Hindlimb muscle (tissue), 1 donor: ENCODE data around the gene EFCAB8. TPM values are rescaled to one million over a fixed set of nuclear protein-coding genes. Genes with fewer than 3 reads are reported as not detected.

Experiments used
- DNase-seq: peaks from one replicate; pipeline ENCODE4 v3.0.0-alpha.2; 2013
- polyA plus RNA-seq: library from polyadenylated mRNA; unstranded; fragments of 120-200 nt; gene quantifications from one replicate; pipeline ENCODE4 v1.2.1, GENCODE V29; 2013; ENCODE audit not compliant: insufficient read length

The EFCAB8 gene
- polyA plus RNA-seq, 1 donor = 0.15 TPM

GRCh38 chr20:32988008-32988407 is 129.3 kb downstream of the EFCAB8 start:
- DNase-seq = no peak

DNA sequence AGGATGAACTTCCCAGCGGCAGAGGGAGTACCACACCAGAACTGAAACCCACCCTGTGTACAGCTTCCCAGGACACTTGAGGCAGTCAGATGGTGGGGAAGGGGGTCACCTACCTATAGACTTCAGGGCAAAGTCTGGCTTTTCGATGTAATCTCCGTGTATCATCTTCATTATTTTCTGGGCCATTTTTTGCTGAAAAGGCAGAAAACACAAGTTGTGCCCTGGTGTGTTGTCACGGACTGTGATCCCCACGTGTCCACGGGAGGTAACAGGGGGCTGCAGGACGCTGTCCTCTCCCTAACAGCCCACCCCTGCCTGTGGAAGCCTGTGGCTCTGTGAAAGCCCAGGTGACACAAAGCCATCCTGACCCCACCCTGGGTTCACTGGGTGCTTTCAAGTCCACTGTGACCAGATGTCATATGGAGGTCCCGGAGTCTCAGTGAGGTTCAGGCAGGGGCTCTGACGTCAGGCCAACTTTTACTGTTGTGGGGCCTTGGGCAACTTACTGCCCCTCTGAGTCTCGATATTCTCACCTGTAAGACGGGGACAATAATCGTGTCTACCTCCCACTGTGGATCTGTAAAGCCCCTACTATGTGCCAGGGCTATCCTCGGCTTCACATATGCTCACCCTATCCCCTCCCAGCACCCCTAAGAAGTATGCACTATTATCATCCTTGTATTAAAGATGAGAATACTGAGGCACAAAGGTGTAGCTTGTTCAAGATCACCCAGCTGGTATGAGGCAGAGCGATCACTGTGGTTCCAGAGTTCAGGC is 131.0 kb downstream of the EFCAB8 start:
- no peak for DNase-seq

DNA sequence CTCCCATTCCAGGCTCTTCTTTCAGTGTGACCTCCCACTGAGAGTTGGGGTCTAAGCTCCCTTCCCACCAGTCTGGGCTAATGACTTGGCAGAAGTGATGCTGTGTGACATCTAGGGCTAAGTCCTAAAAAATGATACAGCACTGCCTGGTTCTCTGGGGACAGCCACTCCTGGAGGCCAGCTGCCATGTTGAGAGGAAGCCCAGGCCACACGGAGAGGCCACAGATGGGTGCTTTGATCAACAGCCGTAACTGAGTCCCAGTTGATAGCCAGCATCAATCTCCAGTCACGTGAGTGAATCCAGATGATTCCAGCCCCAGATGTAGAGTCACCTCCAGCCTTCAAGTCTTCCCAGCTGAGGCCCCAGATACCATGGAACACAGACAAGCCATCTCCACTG is 131.7 kb downstream of the EFCAB8 start:
- no peak for DNase-seq

DNA sequence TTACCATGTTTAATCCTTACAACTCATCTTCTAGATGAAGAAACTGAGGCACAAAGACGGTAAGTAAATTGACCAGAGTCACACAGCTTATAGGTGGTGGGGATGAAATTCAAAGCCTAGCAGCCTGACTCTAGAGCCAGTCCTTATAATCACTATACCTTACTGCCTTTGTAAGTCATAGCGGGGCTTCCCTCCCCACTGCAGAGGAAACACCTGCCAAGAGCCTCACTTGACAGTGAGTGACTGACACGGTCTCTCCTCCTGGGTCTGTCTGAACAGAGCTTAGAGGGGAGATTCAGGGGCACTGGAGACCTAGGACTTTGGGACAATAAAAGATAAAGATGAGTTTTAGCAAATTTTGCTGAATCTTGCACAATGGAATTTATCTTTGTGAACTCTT is 132.7 kb downstream of the EFCAB8 start:
- DNase-seq = no peak

DNA sequence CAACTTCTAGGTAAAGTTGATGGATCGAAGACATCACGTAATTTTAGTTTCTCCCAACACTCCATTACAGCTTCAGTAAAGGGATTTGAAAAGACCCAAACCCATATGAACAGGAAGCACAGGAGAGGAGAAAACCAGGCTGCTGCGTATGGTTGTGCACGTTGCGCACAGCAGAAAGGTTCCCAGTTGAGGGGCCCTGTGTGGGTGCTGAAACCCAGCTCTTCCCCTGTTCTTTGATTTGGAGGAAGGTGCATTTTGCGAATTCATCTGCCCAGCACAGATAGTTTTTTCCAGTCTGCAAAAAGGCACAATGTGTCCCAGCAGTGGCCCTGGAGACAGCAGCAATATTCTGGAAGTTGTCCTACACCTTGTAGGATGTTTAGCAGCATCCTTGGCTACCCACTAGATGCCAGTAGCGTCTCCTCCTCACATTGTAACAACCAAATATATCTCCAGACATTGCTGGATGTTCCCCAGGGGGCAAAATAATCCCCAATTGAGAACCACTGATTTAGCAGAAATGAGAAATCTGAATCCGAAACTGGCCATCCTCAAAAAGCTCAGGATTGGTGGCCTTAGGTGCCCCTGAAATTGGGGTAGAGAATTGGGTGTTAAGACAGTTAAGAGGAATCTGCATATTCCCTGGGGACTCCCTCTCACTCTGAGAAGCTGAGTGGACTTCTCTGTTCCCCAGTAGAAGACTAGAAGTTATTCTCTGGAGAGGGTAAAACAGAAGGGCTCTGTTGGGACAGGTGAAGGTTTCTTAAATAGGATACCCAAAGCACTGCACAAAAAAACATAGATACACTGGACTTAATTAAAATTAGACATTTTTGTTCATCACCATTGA is 133.3 kb downstream of the EFCAB8 start:
- DNase-seq = no peak

DNA sequence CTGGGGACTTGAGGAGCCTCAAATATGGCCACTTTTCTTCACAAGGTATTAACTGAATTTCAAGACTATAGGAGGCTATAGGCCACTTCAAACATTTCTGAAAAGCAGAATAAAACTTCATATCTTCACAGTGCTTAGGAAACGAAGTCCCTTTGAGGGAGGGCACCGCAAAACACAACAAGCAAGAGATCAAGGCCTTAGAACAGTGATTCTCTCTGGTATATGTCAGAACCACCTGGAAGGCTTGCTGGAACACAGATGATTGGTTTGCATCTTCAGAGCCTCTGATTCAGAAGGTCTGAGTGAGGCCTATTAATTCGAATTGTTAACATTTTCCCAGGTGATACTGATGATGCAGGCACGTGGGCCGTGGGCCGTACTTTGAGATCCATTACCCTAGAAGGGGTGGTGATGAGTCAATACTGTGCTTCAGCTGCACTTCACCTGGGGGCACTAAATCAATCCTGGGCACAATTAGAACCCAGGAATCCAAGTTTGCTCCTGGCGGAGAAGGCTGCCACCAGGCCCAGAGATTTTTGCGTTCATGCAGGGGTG is 134.8 kb downstream of the EFCAB8 start:
- no peak for DNase-seq

GRCh38 chr20:32995802-32996201 is 137.1 kb downstream of the EFCAB8 start:
- no peak for DNase-seq

DNA sequence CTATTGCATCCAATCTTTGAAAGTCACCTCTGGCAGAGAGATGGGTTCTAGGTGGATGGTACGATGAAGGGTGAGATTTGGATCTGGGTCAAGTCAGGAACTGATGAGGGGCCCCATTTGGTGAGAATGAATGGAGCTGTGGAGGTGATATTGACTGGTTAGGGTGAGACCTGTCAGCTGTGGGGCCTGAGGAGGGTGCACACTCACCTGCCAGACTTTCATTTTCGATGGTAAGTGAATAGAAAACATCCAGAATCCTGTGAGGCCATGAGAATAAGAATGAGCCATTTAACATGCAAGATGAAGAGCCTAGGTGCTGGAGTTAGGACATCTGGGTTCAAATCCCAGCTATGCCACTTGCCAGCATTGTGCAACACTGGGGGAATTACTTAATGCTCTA is 138.7 kb downstream of the EFCAB8 start:
- DNase-seq = no peak

DNA sequence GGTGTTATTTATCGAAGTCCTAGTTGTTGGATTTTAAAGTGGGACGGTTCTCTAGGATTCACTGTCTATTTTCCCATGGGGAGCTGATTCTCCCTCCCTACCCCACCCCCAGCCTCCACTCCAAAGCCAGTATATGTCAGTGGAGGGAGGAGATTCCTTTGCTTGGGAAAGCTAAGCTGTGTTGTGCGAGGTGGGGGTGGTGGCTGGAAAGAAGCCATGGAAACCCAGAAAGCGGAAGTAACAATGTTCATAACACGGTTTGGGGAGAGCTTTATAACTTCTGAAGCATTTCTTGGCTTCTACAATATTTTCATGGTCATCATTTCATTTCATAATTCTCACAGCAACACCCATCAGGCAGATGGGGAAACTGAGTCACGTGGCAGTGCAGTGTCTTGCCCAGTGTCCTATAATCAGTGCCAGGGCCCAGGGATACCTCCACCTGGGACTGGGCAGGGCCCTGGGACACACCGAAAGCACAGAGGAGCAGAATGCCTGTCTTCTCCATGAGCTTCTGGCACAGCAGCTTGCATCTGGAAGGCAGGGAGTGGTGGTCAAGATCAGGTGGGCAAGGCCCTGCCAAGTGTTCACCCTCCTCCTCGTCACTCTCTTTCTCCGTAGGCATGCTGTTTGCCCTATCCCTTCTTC is 141.0 kb downstream of the EFCAB8 start:
- no peak for DNase-seq

GRCh38 chr20:33000802-33001466 is 142.2 kb downstream of the EFCAB8 start:
- DNase-seq = no peak

GRCh38 chr20:33002087-33002808 is 143.5 kb downstream of the EFCAB8 start:
- DNase-seq = no peak

DNA sequence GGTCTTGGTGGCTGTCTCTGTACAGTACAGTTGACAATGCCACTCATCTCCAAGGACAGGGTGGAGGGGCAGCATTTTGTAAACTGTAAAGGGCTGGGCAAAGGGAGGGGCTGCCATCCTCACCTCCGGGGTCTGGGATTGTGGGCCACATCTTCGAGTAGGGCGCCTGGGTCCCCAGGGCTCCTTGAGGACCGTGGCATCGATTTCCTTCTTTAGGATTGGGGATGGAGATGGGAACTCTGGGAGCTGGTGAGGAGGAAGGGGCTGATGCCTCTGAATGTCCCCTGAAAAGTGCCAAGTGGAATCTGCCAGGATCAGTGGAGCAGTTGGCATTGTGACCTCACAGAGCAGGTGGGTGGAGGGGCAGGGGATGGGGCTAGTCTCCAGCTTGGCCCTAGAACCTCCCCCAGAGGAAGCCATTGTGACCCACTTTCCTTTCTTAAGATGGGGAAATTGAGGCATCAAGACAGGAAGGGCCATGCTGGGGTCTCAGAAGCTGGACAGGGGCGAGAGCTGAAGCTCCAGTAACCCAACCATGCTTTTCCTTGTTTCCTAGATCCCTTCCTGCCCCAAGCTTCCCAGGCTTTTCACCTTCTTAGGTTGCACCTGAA is 145.5 kb downstream of the EFCAB8 start, which contains the start of gene SUN5:
Gene SUN5, minus strand, starts transcription at position 293 of the 611 bp plus-strand sequence. Its CDS starts 93 bp downstream, at position 200.
- DNase-seq = no peak

DNA sequence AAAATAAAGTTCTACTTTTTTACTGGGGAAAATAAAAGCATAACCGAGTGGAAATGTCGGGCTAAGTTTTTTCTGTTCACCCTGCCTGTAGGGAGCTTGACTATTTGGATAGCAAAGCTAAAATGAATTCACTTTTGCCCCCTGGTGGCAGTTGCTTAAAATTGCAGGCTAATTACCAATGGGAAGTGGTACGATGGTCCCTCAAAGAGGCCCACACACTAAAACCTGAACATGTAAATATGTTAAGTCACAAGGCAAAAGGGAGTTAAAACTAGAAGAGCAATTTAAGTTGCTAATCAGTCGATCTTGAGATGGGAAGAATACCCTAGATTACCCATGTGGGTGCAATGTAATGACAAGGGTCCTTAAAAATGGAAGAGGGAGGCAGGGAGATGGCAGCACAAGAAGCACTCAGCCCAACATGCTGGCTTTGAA is 146.4 kb downstream of the EFCAB8 start:
- no peak for DNase-seq

DNA sequence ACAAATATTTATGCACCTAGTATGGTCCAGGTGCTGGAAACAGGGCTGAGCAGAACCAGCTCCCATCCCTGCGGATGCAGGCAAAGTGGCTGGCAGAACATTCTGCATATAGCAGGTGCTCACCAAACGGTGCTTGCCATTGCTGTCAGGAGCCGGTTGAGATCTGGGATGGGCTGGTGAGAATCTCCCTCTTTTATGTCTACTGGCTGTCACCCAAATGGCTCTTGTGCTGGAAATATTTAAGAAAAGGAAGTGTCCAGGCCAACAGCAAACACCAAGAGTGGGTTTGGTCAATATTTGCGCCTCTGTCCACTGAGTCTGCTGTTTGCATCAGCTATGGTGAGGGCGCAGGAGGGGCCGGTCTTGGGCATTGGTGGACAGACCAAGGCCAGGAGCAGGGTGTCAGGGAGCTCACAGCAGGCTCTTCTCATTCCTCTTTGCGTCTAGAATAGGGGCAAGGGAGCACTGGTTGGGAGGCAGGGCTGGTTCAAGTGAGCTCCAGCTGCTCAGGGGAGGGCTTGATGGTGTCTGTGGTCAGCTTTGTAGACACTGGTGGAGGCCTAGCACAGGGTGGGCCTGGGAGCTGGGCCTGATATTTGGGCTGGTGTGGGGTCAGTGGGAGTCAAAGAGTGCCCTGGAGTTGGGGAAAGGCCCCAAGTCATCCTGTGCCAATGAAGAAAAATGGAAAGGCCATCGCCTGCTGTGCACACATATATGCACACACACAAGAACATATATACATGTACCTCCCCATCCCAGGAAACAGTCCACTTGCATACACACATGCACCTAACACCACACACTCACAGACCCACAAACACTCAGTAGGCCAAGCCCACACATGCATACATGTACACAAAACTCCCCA is 147.4 kb downstream of the EFCAB8 start:
- DNase-seq = no peak

- no peak for DNase-seq
These were observed 148.2 kb downstream of the EFCAB8 start for GRCh38 chr20:33006776-33007375.

- no peak for DNase-seq
These were observed 148.9 kb downstream of the EFCAB8 start, which contains the start of gene BPIFB2 for GRCh38 chr20:33007376-33008335. Gene BPIFB2, plus strand, starts transcription at chr20:33007704. Its CDS starts 871 bp downstream, at chr20:33008575.

GRCh38 chr20:33008336-33009213 is 149.9 kb downstream of the EFCAB8 start:
- no peak for DNase-seq
